GM12865 (cell line): ENCODE data around the gene TJP3.

ENCODE experiments used
- DNase-seq: peaks from one replicate; pipeline ENCODE4 v3.0.0; 2010; ENCODE audit warnings: low read depth
- H3K4me3 ChIP-seq: 2 replicates; pipeline ENCODE4 v1.5.1; 2011; ENCODE audit warnings: mild to moderate bottlenecking, low read depth, low read length, control low read depth
- TF ChIP-seq, protein P1 (sequence below): IDR thresholded peaks from 2 replicates; pipeline ENCODE4 v1.5.1; 2011; ENCODE audit warnings: low read length, control low read depth, low read depth, inconsistent platforms; ENCODE audit not compliant: insufficient read depth; ENCODE audit errors: missing control alignments

Gene TJP3

DNA sequence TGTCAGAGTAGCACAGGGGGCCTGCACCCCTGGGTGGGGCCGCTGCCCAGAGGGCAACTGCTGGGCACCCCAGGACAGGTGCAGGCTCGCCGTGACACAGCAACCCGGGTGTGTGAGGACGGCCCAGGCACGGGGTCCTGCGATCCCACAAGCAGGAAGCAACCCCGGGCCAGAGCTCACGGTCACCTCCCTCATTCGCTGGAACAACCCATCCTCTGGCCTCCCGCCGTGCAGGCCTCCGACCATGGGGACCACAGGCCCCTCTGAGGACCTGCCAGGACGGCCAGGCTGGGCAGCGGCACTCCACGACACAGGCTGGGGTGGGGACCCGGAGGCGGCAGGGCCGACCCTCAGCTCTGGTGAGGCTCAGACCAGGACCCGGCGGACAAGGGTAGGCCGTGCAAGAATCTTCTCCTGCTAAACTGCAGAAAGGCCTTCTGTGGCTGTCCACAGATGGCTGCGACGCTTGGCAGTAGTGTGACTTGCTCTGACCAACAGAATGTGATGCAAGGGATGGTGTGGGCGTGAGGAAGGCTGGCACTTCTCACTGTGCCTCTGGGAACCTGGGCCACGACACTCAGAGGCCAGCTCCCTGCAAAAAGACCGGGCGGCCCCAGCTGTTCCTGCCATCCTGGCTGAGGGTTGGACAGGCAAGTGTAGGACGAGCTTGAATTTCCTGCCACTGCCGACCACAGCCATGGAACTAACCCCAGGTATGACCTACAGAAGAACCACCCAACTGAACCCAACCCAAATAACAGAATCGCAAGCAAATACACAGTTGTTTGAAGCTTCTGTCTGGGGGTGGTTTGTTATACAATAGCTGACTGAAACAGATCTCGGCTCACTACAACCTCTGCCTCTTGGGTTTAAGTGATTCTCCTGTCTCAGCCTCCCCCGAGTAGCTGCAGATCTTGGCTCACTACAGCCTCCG, 34.4 kb upstream of the TJP3 start:
- TF ChIP-seq, protein P1, sequence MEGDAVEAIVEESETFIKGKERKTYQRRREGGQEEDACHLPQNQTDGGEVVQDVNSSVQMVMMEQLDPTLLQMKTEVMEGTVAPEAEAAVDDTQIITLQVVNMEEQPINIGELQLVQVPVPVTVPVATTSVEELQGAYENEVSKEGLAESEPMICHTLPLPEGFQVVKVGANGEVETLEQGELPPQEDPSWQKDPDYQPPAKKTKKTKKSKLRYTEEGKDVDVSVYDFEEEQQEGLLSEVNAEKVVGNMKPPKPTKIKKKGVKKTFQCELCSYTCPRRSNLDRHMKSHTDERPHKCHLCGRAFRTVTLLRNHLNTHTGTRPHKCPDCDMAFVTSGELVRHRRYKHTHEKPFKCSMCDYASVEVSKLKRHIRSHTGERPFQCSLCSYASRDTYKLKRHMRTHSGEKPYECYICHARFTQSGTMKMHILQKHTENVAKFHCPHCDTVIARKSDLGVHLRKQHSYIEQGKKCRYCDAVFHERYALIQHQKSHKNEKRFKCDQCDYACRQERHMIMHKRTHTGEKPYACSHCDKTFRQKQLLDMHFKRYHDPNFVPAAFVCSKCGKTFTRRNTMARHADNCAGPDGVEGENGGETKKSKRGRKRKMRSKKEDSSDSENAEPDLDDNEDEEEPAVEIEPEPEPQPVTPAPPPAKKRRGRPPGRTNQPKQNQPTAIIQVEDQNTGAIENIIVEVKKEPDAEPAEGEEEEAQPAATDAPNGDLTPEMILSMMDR, result no peak
- no peak for DNase-seq
- H3K4me3 ChIP-seq, result no peak overlapping the region

DNA sequence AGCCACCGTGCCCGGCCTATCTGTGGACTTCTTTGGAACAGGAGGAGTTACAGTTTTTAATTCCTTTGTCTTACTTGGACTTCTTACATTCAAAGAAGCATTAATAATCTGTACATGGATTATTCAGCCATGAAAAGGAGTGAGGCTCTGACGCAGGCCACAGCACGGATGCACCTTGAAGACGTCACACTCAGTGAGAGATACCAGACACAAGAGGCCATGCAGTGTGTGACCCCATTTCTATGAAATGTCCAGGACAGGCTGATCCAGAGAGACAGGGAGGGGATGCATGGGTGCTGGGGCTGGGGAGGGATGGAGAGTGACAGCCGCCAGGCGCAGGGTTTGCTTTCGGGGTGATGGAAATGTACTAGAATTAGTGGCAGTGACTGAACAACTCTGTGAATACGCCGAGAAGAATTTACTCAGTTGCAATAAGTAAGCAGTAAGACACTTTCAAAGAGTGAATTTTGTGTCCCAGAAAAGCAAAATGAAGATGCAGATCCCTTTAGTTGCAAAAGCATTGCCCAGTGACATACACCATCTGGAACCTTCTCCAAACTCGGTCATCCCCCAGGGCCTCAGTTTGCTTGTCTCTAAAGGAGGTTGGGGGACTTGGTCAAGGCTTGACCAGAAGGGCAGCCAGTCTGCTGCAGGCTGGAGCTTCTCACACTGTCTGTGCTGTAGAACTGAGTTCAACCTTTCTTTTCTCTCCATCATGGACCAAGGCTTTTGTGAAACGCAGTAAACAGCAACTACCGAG, 33.2 kb upstream of the TJP3 start:
- no peak overlapping the region for H3K4me3 ChIP-seq
- no peak for DNase-seq
- TF ChIP-seq, protein P1, result no peak

DNA sequence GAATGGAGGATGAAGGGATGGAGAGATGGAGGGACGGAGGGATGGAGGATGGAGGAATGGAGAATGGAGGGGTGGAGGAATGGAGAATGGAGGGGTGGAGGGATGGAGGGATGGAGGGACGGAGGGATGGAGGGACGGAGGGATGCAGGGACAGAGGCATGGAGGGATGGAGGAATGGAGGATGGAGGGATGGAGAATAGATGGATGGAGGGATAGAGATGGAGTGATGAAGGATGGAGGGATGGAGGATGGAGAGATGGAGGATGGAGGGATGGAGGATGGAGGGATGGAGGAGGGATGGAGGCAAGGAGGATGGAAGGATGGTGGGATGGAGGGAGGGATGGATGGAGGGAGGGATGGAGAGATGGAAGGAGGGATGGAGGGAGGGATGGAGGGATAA, 30.0 kb upstream of the TJP3 start:
- no peak overlapping the region for H3K4me3 ChIP-seq
- no peak for DNase-seq
- TF ChIP-seq, protein P1, result no peak

DNA sequence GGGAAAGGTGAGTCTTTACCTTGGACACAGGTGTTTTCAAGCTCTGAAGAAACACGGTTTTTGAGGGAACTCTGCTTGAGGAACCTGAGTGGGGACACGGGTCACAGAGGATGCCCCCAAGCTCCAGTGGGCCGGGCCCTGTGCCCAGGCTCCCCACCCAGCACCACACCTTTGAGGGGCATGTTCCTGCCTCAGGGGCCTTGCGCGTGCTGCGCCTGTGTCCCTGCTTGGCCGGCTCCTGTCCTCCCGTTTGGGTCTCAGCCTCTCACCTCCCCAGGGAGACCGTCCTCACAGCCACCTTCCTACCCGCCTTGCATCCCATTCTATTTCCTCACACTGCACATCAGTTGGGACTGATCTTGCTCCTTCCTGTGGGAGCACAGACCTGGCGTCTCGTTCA, 29.0 kb upstream of the TJP3 start:
- TF ChIP-seq, protein P1, result no peak
- no peak for DNase-seq
- no peak overlapping the region for H3K4me3 ChIP-seq

DNA sequence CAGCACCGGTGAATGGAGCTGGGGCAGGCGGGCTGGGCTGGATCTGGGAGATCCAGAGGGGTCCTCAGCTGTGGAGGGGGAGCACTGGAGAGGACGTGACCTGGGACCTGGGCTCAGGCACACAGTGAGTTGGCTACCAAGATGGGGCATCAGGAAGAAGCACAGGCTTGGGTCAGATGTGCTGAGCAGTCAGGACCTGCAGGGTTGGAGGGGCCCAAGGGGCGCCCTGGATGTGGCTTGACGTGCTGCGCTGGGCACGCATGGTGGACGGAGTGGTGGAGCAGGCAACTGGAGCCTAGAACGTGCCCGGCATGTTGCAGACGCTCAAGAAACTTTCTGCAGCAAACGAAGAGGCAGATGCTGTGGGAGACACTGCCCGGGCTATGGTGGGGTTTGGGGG, 28.6 kb upstream of the TJP3 start:
- no peak for DNase-seq
- TF ChIP-seq, protein P1, result no peak
- no peak overlapping the region for H3K4me3 ChIP-seq

DNA sequence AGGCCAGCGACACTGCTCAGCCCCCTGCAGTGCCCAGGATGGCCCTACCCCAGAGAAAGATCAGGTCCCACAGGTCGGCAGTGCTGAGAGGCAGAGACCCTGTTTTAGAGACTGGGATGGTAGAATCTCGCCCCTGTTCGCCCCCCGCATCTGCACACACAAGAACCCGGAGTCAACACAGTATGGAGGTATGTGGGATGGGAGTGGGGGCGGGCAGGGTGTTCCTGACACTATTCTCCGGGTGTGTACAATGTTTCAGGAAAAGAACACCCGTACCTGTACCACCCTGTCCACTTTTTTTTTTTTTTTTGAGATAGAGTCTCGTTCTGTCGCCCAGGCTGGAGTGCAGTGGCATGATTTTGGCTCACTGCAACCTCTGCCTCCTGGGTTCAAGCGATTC, 27.2 kb upstream of the TJP3 start:
- TF ChIP-seq, protein P1, result no peak
- no peak for DNase-seq
- H3K4me3 ChIP-seq, result no peak overlapping the region
